Muscle of back (tissue), 11 donors: ENCODE measurements around the gene CLNK. TPM values are rescaled to one million over a fixed set of nuclear protein-coding genes. Genes with fewer than 3 reads are reported as not detected.

Experiments used
- DNase-seq, 3 donors: peaks; one replicate each; pipeline versions ENCODE4 v3.0.0 to v3.0.0-alpha.2; 2013
- polyA plus RNA-seq, 10 donors: library from polyadenylated mRNA; unstranded; fragments of 120-200 nt; gene quantifications; one replicate each; pipeline ENCODE4 v1.2.1, GENCODE V29; 2013; ENCODE audit not compliant: insufficient read length in 10 of 10

The CLNK gene
- polyA plus RNA-seq, 10 donors, result 0.11 to 0.43 (median 0.19) TPM

DNA sequence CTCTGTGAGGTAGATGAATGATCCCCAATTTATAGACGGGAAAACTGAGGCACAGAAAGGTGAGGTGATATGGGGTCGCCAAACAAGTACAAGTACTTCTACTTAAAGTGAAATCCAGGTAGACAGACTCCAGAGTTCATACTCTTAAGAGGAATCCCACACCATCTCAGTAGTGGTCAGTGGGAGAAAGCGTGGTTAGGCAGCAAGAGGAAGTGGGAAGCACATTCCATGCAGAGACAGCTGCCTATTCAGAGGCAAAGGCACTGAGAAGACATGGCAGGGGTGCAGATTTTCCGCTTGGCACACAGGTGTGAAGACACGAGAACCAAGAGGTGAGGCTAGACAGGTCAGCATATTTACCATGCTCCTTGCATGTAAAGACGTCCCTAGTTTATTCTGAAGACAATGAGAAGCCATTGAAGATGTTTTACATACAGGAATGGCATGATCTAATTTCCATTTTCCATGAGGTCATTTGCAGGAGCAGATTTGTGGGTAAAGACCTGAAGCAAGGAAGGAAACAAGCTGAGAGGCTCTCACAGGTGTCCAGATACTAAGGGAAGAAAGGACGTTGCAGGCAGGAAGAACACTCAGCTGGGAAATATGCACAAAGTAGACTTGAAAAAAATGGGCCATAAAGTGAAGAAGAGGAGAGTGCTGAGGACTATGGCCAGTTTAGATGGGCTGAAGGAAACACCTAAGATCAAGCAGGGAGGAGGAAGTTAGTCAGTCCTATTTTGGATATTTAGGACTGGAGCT is 17.3 kb upstream of the CLNK start:
- DNase-seq, result no peak

DNA sequence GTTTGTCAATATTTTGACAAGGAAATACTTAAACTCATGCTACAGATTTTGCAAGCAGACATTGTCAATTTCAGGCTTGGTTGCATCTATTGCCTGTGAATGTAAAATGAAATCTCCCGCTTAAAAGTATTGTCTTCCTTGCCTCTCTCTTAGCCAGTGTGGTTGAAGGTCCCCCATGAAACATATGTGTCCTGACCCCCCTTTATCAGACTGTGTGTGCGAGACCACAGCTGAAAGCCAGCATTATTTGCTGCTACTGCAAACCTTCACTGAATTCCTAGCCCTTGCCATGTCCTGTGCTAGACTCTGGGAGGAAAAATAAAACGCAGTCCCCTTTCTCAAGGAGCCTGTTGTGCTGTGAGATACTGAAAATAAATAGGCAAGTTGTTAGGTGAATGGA is 16.6 kb upstream of the CLNK start:
- DNase-seq, result no peak

DNA sequence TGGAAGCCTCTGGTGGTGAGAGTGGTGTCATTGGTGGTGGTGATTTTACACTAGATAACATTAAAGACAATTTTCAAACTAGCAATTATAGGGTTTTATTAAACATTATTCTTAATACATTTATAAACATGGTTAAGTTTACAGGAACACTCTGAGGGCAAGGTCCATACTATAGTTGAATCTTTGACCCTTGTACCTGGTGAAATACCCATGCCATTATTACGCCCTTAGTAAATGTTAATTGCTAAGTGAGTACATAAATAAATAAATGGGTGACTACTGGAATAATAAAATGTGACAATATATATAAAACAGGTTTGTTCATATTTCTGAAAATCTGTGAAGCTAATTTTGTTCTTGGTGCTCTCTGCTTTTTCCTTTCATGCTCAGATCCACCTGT is 13.6 kb upstream of the CLNK start:
- DNase-seq, result no peak

DNA sequence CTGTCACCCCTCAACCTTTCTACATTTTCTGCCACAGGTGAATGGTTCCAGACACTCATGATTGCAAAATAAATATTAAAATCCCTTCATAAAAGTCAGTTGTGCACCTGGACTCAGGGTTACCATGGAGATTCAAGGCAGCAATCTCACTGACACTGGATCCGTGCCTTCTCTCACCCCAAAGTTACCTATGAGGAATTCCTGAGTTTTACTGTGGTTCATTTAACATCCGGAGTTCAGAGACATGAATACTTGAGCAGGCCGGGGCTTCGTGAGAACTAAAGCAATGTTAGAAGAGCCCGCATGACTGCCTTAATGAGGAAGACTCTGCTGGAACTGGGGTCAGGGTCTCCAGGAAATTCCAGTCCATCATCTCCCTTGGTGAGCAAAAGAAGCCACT is 12.5 kb upstream of the CLNK start:
- no peak for DNase-seq

DNA sequence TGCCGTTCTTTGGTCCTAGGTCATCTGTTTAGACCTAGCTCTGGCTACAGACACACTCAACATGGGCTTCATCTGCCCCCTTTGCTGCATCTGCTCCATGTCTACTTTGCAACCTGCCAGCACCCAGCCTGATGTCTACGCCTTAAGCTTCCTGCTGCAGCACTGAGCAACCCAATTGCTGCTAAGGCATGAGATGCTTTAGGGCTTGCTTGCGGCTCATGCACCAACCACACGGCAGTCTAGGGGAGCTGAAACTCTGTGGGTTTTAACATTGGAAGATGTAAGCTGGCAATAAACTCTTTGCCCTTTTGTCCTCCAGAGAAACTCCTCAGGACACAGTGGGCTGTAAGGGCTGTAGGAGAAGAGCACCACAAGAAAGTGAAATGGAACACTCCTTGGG is 11.7 kb upstream of the CLNK start:
- no peak for DNase-seq

DNA sequence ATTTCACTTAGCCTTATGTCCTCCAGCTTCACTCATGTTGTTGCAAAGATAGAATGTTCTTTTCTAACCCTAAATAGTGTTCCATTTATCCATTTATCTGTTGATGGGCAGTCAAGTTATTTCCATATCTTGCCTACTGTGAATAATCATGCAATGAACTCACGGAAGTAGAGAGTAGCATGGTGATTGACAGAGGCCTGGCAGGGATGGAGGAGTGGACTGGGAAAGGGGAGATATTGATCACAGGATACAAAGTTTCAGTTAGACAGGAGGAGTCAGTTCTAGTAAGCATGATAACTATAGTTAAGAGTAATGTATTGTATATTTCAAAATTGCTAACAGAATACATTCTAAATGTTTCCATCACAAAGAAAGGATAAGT is 10.3 kb upstream of the CLNK start:
- no peak for DNase-seq

DNA sequence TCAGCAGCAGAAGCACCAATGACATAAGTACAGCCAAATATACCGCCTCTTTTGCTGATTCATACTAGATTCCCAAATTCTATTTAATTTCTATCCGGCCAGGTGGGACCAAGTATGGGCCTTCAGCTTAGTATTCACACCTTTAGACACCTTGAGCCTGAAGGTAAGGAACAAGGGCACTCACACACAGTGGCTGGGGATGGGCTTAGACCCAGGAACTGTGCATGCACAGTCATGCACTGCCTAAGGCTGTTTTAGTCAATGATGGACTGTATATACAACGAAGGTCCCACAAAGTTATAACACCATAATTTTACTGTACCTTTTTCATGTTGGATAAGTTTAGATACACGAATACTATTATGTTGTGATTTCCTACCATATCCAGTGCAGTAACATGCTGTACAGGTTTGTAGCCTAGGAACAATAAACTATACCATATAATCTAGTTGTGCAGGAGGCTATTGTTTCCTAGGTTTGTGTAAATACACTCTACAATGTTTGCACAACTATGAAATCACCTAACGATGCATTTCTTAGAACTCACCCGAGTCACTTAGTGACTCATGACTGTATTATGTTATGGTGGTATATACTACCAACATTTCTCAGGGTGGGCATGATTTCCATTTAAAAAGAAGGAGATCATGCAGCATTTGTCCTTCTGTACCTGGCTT is 9.7 kb upstream of the CLNK start:
- DNase-seq, result no peak

DNA sequence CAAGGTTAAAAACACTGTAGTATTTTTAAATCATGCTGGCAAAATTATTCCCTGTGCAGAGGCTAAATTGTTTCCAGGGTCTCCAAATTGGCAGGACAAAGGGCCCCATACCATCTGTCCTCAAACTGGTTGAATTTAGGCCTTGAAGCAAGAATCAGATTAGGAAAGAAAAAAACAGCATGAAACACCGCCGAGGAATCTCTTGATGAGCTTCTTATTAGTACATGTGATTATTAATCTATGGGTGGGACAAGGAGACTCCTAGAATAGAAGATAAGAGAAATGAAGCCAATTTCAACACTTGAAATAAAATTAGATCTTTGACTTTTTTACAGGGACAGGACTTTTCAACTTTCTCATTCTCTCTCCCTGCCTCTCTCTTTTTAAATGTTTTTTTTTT is 7.1 kb upstream of the CLNK start:
- DNase-seq, result no peak

DNA sequence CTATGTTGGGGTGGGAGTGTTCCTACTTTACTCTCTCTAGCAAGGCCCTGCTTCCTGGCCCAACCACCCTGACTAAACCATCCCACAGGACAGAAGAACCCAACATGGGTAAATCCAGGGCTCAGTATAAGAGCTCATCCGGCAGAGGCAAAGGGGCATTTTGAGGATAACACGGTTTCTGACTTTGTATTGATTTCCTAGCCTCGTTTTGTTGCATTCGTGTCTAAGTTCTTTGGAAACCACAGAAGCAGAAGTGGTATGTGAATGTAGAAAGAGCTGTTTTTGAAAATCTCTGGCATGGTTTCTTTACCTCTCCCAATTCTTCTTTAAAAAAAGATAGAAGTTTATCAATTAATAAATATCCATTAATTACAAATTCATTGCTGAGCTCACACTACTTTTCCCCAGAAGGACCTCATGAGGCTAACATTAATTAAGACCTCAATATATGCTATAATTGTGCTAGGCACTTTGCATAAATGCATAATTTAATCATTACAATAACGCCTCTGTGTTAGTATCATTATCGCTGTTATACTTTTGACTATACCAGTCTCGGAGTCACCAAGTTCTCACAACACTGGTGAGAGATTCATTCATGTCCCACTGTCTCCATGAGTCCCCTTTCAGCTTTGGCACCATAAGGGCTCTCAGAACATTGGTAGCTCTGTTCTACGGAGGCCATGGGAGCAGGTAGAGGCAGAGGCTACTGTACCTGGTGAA is 5.8 kb upstream of the CLNK start:
- no peak for DNase-seq

DNA sequence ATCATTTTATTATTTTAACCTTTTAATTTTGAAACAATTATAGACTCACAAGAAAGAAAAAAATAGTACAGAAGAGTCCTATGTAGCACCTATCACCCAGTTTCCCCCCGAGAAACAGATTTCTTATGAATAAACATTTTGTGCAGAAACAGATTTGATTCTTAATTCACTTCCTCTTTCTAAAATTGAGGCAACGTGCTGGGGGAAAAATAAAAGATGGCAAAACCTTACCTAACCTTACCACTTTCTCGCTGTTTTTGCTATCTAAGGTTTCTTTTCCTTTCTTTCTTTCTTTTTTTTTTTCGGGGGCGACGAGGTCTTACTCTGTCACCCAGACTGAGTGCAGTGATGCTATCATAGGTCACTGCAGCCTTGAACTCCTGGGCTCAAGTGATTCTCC is 4.3 kb upstream of the CLNK start:
- no peak for DNase-seq

DNA sequence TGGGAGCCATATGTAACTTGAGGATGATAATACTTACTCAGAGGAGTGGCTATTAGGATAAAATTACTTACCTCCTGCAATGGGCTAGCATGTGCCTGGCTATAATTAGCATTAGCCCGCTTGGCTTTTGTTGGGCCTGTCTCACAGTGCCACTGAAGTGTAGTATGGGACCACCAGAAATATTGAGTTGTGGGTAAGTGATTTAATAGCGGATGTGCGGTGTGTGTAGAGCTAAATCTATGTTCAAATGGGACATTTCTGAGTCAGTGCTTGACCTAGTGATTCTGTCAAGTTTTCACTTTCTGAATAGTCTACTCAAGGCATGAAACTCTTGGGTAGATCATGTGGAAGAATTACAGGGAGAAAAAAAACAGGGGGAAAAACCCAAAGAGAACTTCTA is 3.5 kb upstream of the CLNK start:
- no peak for DNase-seq

DNA sequence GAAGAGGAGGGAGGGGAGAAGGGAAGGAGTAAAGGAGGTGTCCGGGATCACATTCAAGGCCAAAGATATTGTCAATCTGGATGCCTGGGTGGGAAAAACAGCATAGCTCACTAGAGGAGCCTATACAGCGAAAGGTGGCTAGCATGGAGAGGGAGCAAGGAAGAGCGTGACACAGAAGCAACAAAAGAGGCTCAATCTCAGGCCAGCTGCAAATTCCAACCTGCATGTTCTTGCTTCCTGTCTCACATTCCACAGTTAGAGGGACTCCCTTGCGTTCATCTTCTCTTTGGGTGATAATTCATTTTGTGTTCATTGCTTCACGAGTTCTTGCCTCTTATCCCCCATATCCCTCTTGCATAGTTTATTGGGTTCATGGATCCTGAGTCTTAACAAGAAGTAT is 3.0 kb upstream of the CLNK start:
- no peak for DNase-seq

DNA sequence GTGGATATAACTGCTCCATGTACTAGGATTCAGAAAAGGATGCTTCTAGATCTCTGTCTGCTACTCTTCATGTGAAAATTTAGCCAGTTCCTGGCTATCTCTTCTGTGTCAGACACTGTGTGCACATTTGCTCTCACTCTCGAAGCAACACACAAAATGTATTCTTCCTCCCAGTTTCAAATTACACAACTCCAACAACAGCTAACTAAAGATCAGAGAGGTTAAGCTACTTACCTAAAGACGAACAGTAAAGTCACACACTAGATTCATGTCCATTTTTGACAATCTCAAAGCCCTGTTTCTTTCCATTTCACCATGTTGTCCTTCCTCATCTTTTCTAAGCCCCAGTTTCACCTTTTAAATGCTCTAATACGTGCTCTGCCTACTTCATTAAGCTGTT is 2.2 kb downstream of the CLNK start:
- no peak for DNase-seq

DNA sequence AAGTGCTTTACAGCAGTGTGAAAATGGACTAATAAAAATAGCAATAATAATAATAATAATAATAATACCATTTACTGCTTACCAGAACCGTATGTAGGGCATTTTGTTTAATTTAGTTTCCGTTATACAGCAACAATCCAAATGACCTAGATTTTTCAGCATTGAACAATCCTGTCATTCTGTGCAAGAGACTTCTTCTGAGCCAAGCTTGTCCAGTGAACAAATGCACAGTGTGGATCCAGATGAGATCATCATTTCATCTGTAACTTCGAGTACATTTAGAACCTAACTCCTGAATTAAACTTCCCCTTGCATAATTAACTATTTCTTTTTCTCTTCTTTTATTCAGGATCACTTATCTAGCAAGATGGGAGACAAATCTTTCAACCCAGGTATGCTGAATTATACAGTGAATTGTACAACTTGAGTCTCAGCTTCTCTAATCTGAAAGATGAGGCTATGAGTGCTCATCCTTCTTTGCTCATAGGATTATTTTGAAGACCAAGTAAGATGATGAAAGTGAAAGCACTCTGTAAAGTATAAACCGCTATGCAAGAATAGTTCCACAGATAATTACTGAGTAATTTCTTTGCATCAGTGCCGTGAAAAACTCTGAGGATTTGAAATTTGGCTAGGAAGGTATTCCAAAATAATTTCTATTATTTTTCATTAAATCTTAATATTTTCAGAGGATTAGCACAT is 6.6 kb downstream of the CLNK start:
- no peak for DNase-seq

DNA sequence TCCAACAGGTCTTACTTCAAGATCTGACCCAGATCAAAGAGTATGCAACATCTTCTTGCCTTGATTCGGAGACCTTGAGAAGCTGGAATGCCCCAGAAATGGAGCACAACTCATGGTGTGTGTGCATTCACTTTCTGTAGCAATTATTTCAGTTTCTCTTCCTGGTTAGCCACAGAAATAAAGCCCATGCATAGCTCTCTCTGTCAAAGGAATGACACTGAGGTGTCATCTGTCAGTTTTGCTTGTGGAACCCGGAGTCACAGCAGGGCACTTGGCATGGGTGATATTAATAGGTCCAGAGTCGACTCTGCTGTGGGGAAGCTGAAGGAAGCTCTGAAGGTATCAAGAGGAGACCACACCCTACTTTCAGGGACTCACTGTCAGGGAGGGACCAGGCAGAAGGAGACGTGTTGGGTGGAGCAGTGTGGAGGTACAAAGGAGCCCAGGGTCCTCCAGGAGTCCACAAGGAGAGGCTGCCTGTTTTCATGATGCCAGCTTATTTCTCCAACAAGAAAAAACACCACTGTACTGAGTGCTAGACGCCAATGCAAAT is 10.7 kb downstream of the CLNK start:
- no peak for DNase-seq

DNA sequence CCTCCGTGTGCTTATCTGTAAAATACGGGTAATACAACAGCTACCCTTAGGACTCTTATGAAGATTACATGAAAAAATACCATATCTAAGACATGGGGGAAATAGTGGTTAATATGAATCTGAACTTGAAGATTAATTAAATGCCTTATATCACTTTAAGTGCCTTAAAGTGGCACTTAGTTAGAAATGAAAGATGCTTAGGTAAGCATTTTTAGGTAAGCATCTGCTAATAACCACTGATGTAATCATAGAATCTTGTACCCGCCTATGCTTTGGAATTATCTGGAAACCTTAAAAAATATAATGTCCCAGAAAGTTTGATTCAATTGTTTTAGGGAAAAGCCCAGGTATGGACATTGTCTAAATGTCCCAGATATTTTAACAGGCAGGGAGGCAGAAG is 12.2 kb downstream of the CLNK start:
- DNase-seq, result no peak

DNA sequence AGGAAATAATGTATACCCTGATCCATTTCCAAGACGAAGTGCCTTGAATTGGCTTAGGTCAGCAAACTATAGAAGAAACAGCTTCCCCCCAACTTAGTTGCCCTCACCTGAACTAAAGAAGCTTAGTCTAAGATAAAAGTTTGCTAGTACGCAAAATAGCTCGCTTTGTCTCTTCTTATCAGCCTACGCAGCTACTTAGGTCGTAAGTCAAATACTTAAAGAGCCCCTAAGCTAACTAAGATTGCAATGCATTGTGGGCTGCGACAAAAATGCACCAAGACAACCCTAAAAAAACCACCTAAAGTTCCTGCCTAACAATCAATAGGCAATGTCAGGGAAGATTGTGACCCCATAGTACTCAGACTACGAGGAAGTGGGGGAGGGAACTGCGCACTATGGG is 12.8 kb downstream of the CLNK start:
- no peak for DNase-seq

DNA sequence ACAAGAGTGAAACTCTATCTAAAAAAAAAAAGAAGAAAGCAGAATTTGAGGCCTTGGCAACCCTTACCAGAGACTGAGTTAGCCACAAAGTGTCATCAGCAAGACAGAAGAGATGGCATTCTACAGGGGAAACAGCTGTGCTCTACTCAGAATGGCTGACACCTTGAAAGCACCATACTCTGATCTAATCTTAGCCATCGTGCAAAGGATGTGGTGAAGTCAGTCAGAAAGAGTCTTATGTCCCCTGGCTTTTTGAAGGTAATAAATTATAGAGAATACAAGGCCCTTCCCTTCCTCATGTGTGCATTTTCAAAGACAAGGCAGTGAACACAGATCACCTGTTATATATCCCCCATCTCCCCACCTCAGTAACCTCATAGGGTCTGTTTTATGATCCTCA is 13.2 kb downstream of the CLNK start:
- no peak for DNase-seq

DNA sequence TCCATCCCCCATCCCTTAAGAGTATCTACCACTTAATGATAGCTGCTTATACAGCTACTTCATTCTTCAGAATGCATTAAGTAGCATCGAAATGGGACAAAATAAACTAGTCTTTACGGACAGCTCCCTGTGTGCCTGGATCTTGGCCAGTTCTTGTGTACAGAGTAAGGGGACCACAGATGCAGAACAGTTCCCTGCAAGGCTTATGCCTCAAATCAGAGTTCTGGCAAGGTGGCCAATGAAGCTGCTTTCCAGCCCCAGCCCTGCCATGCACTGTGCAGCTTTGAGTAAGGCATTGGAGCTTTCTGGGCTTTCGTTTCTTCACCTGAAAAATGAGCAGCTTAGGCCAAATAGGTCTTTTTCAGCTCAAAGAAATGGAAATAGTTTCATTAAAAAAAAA is 14.2 kb downstream of the CLNK start:
- DNase-seq, result peak in 1 of 3 donors; percentile 23

DNA sequence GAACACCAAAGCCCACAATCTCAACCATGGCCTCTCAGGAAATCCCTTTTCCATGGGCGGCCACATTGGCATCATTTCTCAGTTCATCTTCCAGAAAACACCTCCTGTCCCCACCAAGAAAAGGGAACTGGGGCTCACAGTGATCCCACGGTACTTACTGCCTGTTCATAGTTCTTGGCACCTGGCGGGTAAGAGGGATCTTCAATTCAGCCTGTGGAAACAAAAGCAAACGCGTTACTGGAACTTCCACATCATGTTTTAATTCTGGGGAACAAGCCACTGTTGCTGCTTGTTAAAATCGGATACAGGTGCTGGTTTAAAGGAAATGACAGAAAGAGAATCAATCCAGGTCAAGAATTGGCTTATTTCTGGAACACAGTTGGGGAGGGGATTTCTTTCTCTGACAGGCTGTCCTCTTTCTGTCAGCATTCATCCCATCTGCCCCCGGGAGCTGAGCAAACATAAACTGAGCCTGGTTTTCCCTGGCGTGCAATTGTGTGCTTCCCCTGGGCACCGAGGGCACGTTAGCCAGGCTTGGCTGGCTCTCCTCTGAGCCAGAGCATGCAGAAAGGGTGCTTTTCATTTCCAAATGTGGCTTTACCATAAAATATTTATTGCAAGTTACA is 16.8 kb downstream of the CLNK start:
- no peak for DNase-seq

DNA sequence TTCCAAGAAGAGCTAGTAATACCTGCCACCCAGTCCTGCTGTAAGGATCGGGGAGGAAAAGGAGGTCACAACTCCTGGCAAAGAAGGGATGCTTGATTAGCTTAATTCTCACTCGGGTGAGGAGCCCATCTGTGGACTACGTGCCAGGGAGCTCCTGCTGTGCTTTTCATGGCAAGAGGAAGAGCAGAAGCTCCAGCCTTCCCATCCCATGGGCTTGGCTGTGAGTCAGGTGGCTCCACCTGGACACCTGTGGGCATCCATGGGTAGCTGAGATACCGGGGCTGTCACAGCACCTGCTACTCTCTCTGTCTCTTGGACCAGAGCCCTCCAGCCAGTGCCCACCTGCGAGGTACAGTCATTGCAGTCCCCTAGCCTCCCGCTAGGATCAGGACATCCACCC is 18.0 kb downstream of the CLNK start:
- DNase-seq, result no peak

DNA sequence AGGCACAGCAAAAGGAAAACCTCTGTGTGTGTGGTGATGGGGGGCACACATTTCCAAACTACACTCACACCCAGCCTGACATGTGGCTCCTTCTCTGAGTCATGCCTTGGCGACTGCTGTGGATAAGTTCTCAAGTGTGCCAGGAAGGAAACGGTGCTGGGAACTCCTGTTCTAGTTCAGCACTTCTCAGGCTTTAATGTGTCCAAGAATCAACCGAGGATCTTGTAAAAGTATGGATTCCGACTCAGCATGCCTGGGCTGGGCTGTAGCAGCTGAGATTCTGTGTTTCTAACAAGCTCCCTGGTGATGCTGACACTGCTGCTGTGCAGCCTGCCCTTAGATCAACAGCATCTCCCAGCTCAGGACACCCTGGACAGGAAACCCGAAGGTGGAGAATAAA is 20.2 kb downstream of the CLNK start:
- peak; percentile 40 to 57 (median 41) for DNase-seq
